GM11168 (cell line): ENCODE results near the gene NSF.

Experiments
- in situ Hi-C: fragments of 300-500 bp; cut with MboI; formaldehyde crosslinking; loops from one replicate; pipeline ENCODE4 v1.12.0; 2022; ENCODE audit warnings: low sequenced_read_pairs; ENCODE audit not compliant: unreplicated experiment

Gene NSF

DNA sequence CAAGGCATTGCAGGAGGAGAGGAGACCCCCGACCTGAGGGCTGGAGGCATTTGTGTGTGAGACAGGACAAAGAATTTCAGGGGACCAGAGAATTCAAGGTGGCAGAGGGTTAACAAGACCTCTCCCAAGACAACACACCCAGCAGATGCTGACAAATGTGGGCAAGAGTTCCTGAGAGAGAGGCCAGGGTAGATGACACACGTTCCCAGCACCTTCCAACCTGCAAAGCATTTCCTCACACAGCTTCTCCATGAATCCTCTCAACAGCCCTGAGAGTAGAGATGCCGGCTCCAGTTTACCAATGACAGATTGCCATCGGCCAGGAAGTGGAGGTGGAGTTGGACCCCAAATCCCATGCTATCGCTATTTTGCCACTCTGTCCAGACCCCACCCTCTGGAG lies 203.1 kb downstream of the NSF start:
- in situ Hi-C loops, result no loop called here

DNA sequence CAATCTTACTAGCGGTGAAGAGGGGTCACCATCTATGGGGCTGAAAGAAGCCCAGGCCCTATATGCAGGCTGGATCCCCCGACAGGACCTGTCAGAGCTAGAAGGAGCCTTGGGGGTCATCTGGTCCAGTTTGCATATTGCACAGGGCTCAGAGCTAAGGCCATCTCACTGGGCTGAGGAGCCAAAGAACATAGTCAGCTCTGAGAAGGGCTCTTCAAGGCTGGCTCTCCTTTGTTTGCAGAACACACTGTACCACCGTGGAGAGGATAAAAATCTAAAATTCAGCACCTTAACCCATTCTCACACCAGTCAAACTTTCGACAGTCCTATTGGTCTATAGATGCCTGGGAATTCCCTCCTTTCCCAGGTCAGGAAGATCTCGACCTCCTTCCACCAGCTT lies 203.8 kb downstream of the NSF start:
- in situ Hi-C loops, result no loop called here

- in situ Hi-C loops, result no loop called here
Measured at GRCh38 chr17:46795379-46795952, 205.0 kb downstream of the NSF start.

DNA sequence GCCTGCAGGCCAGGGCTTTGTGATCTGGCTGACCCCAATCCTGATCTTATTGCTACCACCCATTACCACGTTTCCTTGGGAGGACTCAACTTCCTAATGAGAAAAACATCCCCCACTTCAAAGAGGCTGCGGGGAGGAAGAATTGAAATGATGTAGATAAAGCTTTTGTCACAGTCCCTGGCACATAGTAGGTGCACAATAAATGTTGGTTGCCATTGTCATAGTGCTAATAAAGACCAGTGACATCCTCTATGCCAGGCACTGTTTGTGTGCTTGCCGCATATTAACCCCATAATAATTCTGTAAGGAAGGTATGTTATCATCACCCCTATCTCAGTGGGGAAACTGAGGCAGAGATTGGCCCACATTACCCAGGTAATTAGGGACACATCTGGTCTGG lies 205.6 kb downstream of the NSF start:
- in situ Hi-C loops, result no loop called here

DNA sequence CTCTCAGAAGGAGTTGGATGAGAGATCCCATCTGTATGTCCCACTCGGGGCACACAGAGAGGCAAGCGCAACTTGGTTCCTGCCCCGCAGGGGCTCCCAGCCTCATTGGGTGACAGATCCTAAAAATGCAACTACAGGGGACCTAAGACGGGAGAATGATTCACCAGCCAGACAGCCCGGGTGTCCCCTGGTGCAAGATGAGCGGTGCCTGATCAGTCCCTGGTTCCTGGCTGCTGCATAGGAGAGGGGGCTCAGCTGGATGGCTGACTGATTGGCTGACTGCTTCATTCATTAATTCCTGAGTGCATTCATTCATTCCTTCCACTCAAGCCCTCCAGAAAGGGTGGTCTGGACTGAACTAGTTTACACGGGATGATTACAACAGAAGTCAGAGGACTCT lies 206.1 kb downstream of the NSF start:
- in situ Hi-C loops, result no loop called here

DNA sequence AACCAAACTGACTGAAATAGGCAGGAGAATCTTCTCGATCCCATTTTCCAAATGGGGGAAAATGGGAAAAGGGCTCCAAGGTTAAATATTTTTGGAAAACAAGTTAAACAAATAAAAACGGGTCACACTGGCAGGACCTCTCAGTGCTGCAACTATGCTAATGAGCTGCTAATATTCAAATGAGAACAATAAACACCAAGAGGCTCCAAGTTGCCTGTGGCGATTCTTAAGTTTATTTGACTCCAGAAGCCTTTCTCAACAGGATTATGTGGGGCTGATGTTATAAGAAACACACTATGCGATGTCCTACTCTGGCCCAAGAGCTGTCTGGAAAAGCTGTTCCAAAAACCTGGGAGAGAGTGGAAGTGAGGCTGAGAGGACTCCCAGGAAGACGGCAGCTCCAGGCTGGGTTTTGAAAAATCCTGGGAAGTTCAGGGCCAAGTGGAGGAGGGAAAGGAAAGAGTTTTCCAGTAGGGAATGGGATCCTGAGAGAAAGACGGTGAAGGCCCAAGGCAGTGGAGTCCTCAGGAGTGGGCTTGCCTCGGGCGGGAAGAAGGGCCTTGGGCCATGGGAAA lies 206.6 kb downstream of the NSF start:
- in situ Hi-C loops, result no loop called here

DNA sequence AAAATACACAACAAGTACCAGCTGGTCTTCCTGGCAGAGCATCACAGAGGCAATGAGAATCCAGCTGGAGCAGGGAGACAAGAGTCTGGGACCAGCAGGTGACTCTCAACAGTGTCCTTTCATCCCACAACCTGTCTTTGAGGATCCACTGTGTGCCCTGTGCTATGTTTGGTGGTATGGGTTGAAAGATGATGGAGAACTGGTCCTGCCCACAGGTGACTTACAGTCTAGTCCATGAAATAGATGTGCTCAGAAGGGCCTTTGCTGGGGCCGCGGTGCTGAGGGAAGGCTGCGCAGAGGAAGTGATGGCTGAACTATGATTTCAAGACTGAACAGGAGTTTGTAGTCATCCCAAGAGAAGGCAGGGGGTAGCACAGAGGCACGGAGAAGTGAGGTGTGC lies 210.1 kb downstream of the NSF start:
- in situ Hi-C loops, result no loop called here

- in situ Hi-C loops, result no loop called here
Measured at GRCh38 chr17:46802800-46803199, 212.3 kb downstream of the NSF start.

DNA sequence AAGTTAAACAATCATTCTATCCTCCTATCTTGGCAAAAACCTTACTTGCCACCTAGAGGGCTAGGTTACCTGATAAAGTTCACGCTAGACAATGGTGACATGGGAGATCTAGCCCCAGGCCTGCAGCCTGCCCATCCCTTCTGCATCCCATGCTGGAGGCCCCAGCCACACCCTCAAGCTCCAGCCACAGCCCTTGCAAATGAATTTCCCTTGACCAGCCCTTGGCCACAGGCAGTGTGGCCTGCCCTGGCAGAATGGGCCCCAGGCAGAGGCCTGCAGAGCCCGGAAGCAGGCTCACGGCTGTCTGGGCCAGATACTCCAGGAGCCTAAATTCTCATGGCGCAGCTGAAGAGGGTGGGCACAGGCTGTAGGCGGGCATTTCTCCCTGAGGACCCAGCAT lies 213.1 kb downstream of the NSF start:
- in situ Hi-C loops, result no loop called here

DNA sequence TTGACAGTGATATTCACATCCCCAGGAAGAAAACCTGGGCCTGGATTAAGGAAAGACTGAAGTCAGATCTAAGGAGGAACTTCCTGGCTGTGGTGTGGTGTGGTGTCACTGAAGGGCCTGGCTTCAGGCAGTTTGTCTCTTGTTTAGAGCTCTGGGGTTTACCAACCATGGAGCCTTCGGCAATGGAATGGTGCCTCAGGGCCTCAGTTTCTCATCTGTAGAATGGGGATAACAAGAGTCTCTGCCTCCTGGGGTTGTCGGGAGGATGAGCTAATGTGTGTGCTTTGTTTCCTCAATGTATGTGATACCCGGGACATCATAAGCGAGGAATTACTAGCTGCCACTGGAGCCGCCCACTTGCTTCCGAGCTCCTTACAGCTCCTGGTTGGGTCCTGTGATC lies 215.3 kb downstream of the NSF start:
- in situ Hi-C loops, result no loop called here
